ENCODE data around the gene ABCA1.
"Not testable (repeated sequence)": the region's sequence is repeated elsewhere in the genome, so short reads cannot be mapped to it uniquely, and the experiment has no call there.

ABCA1 gene

GRCh38 chr9:104787306-104788015, 140.5 kb downstream of the ABCA1 start:
- no peak for DNase-seq

- DNase-seq, result no peak
Measured at GRCh38 chr9:104786293-104786692, 141.7 kb downstream of the ABCA1 start.

- no peak for DNase-seq
Measured at GRCh38 chr9:104784098-104784497, 143.9 kb downstream of the ABCA1 start.

- no peak for DNase-seq
Measured at GRCh38 chr9:104783588-104783987, 144.4 kb downstream of the ABCA1 start.

- no peak for DNase-seq
Measured at GRCh38 chr9:104780796-104781395, 147.1 kb downstream of the ABCA1 start.

GRCh38 chr9:104779946-104780535, 147.9 kb downstream of the ABCA1 start:
- no peak for DNase-seq

- no peak for DNase-seq
Measured at GRCh38 chr9:104779334-104779733, 148.6 kb downstream of the ABCA1 start.

GRCh38 chr9:104778802-104779201, 149.2 kb downstream of the ABCA1 start:
- no peak for DNase-seq

GRCh38 chr9:104776797-104777196, 151.2 kb downstream of the ABCA1 start:
- no peak for DNase-seq

- no peak for DNase-seq
Measured at GRCh38 chr9:104775976-104776375, 152.0 kb downstream of the ABCA1 start.

GRCh38 chr9:104775574-104775936, 152.4 kb downstream of the ABCA1 start:
- no peak for DNase-seq

- no peak for DNase-seq
Measured at GRCh38 chr9:104774831-104775573, 153.0 kb downstream of the ABCA1 start.

- no peak for DNase-seq
Measured at GRCh38 chr9:104774132-104774531, 153.8 kb downstream of the ABCA1 start.

- DNase-seq, result no peak
Measured at GRCh38 chr9:104772714-104773510, 155.0 kb downstream of the ABCA1 start.

- no peak for DNase-seq
Measured at GRCh38 chr9:104769655-104770054, 158.3 kb downstream of the ABCA1 start.

GRCh38 chr9:104769029-104769428, 158.9 kb downstream of the ABCA1 start:
- not testable (repeated sequence) for DNase-seq

GRCh38 chr9:104767507-104767906, 160.4 kb downstream of the ABCA1 start:
- DNase-seq, result no peak

- DNase-seq, result no peak
Measured at GRCh38 chr9:104766025-104766424, 161.9 kb downstream of the ABCA1 start.

GRCh38 chr9:104765138-104765537, 162.8 kb downstream of the ABCA1 start:
- no peak for DNase-seq

GRCh38 chr9:104758974-104759373, 169.0 kb downstream of the ABCA1 start:
- no peak for DNase-seq

GRCh38 chr9:104750185-104750767, 177.7 kb downstream of the ABCA1 start:
- no peak for DNase-seq

GRCh38 chr9:104748359-104749031, 179.5 kb downstream of the ABCA1 start:
- no peak for DNase-seq

Data from NCI-H2029 (cell line).